GM19324 (cell line): ENCODE results near the gene CATSPERD.

Experiments
- ATAC-seq: cut with Tn5 transposase; IDR thresholded peaks from one replicate; pipeline ENCODE4 v1.9.1; 2021; ENCODE audit warnings: mild to moderate bottlenecking, moderate library complexity; ENCODE audit not compliant: unreplicated experiment, low FRiP score

The CATSPERD gene

DNA sequence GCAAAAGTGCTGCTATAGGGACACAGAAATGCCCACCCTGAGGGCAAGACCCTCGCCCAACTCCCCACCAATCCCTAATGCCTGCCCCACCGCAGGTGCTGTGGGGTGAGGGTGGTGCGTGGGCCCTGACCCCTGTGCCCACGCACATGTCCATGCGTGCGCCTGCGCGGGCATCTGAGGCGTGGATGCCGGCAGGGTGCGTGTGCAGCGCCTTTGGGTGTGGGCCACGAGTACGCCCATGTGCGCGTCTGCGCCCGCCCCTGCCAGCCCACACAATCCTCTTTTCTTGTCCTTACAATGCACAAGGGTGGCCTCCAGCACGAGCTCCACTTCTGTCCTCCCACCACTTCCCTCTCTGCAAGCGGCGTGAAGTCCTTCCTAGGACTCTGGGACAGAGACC, 104.7 kb downstream of the CATSPERD start:
- ATAC-seq = no peak

DNA sequence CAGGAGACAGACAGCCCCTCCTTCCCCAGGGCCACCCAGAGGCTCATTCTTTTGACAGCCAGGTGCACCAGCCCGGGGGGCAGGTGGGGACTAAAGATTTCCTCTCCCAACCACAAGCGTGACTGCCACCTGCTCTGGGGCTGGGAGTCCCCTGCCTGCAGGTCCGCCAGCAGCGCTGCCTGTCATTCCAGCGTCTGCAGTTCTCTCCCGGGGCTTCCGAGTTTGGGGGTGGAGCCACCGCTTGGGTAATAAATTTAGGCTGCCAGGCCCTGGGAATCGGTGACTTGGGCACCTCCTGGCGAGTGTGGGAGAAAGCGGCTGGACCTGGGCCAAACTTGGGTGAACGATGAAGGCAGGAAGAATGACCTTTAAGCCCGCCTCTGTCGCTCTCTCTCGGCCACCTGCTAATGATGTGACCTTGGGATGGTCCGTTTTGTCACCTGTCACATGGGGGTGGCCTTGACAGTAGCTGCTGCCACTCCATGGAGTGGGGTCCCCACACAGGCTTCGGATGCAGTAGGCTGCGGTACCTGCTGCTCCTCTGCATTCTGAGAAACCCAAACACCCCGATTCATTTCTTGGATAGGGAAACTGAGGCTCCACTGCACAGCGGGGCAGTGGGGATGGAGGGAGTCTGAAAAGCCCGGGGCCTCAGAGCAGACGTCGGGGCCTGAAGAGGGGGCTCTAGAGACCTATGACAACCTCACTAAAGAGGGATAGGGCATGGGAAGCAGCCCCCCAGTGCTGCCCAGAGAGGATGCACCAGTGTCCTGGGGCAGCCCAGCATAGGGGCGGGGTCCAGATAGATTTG, 106.3 kb downstream of the CATSPERD start:
- ATAC-seq = no peak

DNA sequence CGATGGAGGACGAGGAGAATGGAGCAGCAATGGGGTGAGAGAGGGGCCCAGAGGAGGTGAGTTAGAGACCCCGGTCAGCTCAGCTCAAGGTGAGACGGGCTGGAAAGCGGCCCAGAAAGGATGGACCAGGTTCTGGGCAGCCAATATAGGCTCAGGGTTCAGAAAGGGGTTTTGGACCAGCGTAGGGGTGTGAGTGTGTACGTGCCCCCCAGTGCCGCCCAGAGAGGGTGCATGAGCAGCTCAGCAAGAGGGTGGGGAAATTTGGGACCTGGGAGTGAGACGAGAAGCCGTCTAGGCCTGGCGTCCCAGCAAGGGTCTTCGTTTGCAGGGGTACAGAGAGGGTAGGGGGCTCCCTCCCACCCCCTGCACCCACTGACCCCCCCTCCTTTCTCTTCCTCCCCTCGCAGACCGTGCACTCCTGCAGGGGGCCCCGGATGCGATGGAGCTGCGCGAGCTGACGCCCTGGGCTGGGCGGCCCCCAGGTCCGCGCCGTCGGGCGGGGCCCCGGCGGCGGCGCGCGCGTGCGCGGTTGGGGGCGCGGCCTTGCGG, 107.0 kb downstream of the CATSPERD start:
- ATAC-seq = no peak

DNA sequence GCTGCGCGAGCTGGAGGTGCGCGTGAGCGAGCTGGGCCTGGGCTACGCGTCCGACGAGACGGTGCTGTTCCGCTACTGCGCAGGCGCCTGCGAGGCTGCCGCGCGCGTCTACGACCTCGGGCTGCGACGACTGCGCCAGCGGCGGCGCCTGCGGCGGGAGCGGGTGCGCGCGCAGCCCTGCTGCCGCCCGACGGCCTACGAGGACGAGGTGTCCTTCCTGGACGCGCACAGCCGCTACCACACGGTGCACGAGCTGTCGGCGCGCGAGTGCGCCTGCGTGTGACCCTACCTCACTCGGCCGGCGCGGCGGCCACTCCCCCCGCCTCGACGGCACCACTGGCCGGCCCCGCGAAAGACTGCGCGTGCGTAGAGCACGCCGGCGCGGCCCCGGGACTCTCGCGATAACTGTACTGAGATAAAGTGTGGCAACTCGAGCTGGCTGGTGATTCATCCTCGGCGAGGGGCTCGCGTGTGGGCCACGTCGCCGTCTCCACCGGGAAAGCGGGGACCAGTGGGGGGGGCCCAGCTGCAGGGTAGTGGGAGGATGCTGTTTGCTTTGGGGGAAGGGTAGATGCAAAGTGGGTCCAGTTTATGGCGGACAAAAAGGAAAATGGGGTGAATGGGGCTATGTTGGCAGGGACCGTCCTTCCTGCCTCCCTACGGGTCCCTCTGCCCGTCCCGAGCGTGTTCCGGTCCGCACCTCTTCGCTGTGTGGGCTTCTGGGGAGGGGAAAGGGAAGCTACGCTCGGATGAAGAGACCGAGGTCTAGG, 107.6 kb downstream of the CATSPERD start:
- ATAC-seq = peak; percentile 85
